Panc1 (cell line): ENCODE results near the gene SH3BP5L. TPM values are rescaled to one million over a fixed set of nuclear protein-coding genes. Genes with fewer than 3 reads are reported as not detected.

ENCODE experiments used
- ATAC-seq: fragments of 200-7000 bp; cut with Tn5 transposase; 2 replicates; pipeline ENCODE4 v1.9.1; 2020; ENCODE audit warnings: mild to moderate bottlenecking, moderate library complexity
- BruUV-seq: library from RNA; stranded (reverse); fragments of 400-500 nt; replicated peaks from 2 replicates; lab custom pipeline; 2021; lab: Mats Ljungman, UMichigan
- CTCF ChIA-PET: fragments of 300-600 bp; sonication (Branson Sonifier 250); formaldehyde crosslinking; loops from one replicate; lab custom pipeline; 2022; ENCODE audit warnings: antibody characterized with exemption; lab: Charles Lee
- POLR2A ChIA-PET: fragments of 300-600 bp; sonication (Branson Sonifier 250); formaldehyde crosslinking; loops from one replicate; lab custom pipeline; 2022; ENCODE audit warnings: antibody characterized with exemption; lab: Charles Lee
- DNase-seq: peaks from one replicate; pipeline ENCODE4 v3.0.0-alpha.2; 2010; ENCODE audit warnings: low read depth, low spot score
- H3K27ac ChIP-seq: 2 replicates; pipeline ENCODE4 v1.5.1; 2011; ENCODE audit warnings: mild to moderate bottlenecking, low read length, inconsistent platforms
- H3K27me3 ChIP-seq: fragments of 200-500 bp; sonication (Bioruptor generic); 2 replicates; pipeline ENCODE4 v1.6.0; 2014; ENCODE audit warnings: low read length, inconsistent platforms; ENCODE audit not compliant: control insufficient read depth, insufficient read depth
- H3K36me3 ChIP-seq: fragments of 200-500 bp; sonication (Bioruptor generic); 2 replicates; pipeline ENCODE4 v1.5.1; 2014; ENCODE audit warnings: inconsistent platforms, mild to moderate bottlenecking, low read length, moderate library complexity; ENCODE audit not compliant: control insufficient read depth, insufficient read depth
- H3K4me1 ChIP-seq: 2 replicates; pipeline ENCODE4 v1.5.1; 2011; ENCODE audit warnings: inconsistent platforms, mild to moderate bottlenecking, low read length, moderate library complexity; ENCODE audit not compliant: control insufficient read depth, insufficient read depth
- H3K4me3 ChIP-seq, 2 experiments: 2 replicates each; pipeline ENCODE4 v1.5.1; 2011 to 2012; ENCODE audit warnings: low read depth in 2 of 2, low read length in 2 of 2, mild to moderate bottlenecking in 2 of 2, inconsistent platforms in 1 of 2, moderate library complexity in 1 of 2
- H3K9me3 ChIP-seq: fragments of 200-500 bp; sonication (Bioruptor generic); 2 replicates; pipeline ENCODE4 v1.5.1; 2014; ENCODE audit warnings: low read depth, mild to moderate bottlenecking, inconsistent platforms, low read length, moderate library complexity; ENCODE audit not compliant: control insufficient read depth, insufficient read depth
- POLR2AphosphoS5 ChIP-seq: IDR thresholded peaks from 2 replicates; pipeline ENCODE4 v1.6.1; 2012; ENCODE audit warnings: mild to moderate bottlenecking, low read depth, low read length, moderate library complexity
- SIN3A ChIP-seq: IDR thresholded peaks from 2 replicates; pipeline ENCODE4 v1.6.1; 2012; ENCODE audit warnings: low read depth, mild to moderate bottlenecking, low read length, moderate library complexity, borderline replicate concordance; ENCODE audit not compliant: insufficient read depth
- TCF7L2 ChIP-seq: IDR thresholded peaks from 2 replicates; pipeline ENCODE4 v1.6.1; 2011; ENCODE audit warnings: mild to moderate bottlenecking, low read depth, low read length, inconsistent platforms
- in situ Hi-C: cut with HindIII; loops from 2 replicates; pipeline ENCODE4 v1.10.0; 2016; ENCODE audit warnings: low sequenced_read_pairs, low pct_unique_long_range_greater_than_20kb
- intact Hi-C: fragments of 100-400 bp; cut with micrococcal nuclease; formaldehyde crosslinking; loops from one replicate; pipeline ENCODE4 v1.10.0; 2022; ENCODE audit not compliant: unreplicated experiment
- total RNA-seq: library from RNA; stranded (reverse); gene quantifications from one replicate; pipeline ENCODE4 v1.2.1, GENCODE V29; 2021; ENCODE audit not compliant: unreplicated experiment
- TF ChIP-seq, protein P1 (sequence below): fragments of 450-650 bp; IDR thresholded peaks from 2 replicates; pipeline ENCODE4 v1.5.1; 2017; ENCODE audit warnings: mild to moderate bottlenecking
- TF ChIP-seq, protein P2 (sequence below), 2 experiments: IDR thresholded peaks; 2 replicates each; pipeline ENCODE4 v1.6.1; 2011 to 2012; ENCODE audit warnings: low read depth in 2 of 2, control low read depth in 1 of 2, low read length in 1 of 2, mild to moderate bottlenecking in 1 of 2, moderate library complexity in 1 of 2; ENCODE audit not compliant: insufficient read depth in 1 of 2

SH3BP5L gene
- total RNA-seq, 1 experiment from 2014 or later = 23.9 TPM

DNA sequence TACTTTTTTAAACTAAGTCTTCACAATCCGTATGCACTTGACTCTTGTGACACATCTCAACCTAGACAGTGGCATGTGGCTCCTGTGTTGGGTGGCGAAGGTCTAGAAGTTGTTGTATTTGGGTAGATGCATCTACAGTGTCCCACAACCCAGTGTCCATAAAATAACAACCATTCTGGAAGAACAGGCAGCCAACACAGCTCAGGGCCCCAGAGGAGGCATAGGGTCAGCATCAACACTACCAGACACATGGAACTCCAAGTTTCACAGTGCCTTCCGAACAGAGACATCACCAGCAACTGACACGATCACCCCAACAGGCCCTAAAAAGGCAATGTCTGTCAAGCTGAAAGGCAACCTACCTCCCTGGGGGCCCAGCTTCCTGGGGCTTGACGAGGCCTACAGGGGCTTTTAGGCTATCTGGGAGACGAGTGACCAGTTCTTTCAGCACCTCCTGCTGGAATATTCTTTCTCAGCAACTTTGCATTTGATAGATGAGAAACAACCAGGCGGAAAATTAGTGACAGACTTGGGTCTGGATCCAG, 5.6 kb downstream of the SH3BP5L start:
- Histone ChIP-seq H3K4me1 (peaks cover 12% of the 10 kb centered on the region), H3K4me3 (no peak overlapping the region), H3K27me3 (no peaks in the 10 kb centered on the region), H3K27ac (no peak overlapping the region), H3K9me3 (no peaks in the 10 kb centered on the region), H3K36me3 (no peaks in the 10 kb centered on the region)
- ChIA-PET POLR2A (no interaction called here), CTCF (no interaction called here)
- ATAC-seq (no peak), DNase-seq (no peak)
- intact Hi-C loops = no loop called here
- in situ Hi-C loops = no loop called here
- TF ChIP-seq, protein P1, sequence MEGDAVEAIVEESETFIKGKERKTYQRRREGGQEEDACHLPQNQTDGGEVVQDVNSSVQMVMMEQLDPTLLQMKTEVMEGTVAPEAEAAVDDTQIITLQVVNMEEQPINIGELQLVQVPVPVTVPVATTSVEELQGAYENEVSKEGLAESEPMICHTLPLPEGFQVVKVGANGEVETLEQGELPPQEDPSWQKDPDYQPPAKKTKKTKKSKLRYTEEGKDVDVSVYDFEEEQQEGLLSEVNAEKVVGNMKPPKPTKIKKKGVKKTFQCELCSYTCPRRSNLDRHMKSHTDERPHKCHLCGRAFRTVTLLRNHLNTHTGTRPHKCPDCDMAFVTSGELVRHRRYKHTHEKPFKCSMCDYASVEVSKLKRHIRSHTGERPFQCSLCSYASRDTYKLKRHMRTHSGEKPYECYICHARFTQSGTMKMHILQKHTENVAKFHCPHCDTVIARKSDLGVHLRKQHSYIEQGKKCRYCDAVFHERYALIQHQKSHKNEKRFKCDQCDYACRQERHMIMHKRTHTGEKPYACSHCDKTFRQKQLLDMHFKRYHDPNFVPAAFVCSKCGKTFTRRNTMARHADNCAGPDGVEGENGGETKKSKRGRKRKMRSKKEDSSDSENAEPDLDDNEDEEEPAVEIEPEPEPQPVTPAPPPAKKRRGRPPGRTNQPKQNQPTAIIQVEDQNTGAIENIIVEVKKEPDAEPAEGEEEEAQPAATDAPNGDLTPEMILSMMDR = no peak
- TF ChIP-seq POLR2AphosphoS5 (no peak), SIN3A (no peak), TCF7L2 (no peak)
- TF ChIP-seq, protein P2, sequence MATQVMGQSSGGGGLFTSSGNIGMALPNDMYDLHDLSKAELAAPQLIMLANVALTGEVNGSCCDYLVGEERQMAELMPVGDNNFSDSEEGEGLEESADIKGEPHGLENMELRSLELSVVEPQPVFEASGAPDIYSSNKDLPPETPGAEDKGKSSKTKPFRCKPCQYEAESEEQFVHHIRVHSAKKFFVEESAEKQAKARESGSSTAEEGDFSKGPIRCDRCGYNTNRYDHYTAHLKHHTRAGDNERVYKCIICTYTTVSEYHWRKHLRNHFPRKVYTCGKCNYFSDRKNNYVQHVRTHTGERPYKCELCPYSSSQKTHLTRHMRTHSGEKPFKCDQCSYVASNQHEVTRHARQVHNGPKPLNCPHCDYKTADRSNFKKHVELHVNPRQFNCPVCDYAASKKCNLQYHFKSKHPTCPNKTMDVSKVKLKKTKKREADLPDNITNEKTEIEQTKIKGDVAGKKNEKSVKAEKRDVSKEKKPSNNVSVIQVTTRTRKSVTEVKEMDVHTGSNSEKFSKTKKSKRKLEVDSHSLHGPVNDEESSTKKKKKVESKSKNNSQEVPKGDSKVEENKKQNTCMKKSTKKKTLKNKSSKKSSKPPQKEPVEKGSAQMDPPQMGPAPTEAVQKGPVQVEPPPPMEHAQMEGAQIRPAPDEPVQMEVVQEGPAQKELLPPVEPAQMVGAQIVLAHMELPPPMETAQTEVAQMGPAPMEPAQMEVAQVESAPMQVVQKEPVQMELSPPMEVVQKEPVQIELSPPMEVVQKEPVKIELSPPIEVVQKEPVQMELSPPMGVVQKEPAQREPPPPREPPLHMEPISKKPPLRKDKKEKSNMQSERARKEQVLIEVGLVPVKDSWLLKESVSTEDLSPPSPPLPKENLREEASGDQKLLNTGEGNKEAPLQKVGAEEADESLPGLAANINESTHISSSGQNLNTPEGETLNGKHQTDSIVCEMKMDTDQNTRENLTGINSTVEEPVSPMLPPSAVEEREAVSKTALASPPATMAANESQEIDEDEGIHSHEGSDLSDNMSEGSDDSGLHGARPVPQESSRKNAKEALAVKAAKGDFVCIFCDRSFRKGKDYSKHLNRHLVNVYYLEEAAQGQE (IDR thresholded peaks at IDR 0.05; ENCODE audit: insufficient read depth in 1 of 2, low read depth in 2 of 2, low read length in 1 of 2) = no peak
- no TSS peak for BruUV-seq

DNA sequence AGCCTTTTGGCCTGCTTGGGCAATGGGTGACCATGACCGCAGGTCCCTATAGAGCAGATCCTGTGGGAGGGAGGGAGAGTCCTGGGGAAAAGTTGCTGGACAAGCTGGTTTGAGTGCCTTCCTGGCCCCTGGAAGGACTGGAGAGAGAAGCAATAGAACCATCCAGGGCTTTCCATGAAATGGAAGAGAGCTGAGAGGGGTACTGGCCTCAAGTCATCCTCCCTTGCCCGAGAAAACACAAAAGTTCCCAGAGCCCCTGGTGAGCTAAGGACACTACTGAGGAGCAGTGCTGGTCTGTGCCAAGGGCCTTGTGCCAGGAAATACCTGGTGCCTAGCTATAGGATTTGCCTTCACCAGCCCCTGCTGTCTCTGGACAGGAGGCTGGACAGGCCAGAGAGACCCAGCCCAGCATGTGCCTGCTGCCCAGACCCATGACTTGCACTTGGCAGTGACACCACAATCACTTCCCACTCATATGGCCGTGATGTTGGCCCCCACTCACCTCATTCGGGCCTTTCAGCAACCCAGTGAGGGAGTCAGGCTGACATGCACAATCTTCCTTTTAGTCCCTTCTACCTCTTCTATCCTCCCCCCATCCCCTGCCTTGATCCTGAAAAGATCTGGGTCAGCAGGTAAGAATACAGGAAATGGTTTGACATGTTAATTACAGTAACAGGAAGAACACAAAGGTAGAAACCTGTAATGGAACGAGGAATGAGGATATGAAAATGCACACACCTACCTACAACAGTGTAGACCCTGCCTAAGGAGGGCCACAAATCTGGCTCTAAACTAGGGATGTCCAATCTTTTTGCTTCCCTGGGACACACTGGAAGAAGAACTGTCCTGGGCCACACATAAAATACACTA, 7.0 kb downstream of the SH3BP5L start:
- TF ChIP-seq, protein P2 (IDR thresholded peaks at IDR 0.05; ENCODE audit: insufficient read depth in 1 of 2, low read depth in 2 of 2, low read length in 1 of 2) = no peak
- no peak for TF ChIP-seq TCF7L2
- TF ChIP-seq SIN3A = no peak
- TF ChIP-seq POLR2AphosphoS5 = no peak
- TF ChIP-seq, protein P1 = no peak
- DNase-seq (no peak), ATAC-seq (no peak)
- in situ Hi-C loops (no loop called here), intact Hi-C loops (no loop called here)
- Histone ChIP-seq H3K4me1 (0 out of 2 replicates have a peak, but pooled peaks cover 3% of the 10 kb centered on the region), H3K9me3 (no peaks in the 10 kb centered on the region), H3K27me3 (no peaks in the 10 kb centered on the region), H3K27ac (no peak overlapping the region), H3K36me3 (0 out of 2 replicates have a peak, but pooled peaks cover 3% of the 10 kb centered on the region), H3K4me3 (no peak overlapping the region)
- POLR2A ChIA-PET = no interaction called here
- BruUV-seq = no TSS peak
- CTCF ChIA-PET = interaction anchor here (0.6 kb wide), 1 partner anchor 13 kb away, joined by 3 read pairs; no protein-coding TSS in a partner anchor
